Measurements from ENCODE around the gene LSMEM2. TPM values are rescaled to one million over a fixed set of nuclear protein-coding genes. Genes with fewer than 3 reads are reported as not detected.
"Not testable (repeated sequence)": the region's sequence is repeated elsewhere in the genome, so short reads cannot be mapped to it uniquely, and the experiment has no call there.

The LSMEM2 gene
- total RNA-seq, 3 donors from 2014 or later (not counting 1 experiment from before 2014, with no cell fraction given), result not detected

- peaks cover 13 to 19% of the 10 kb centered on the region in 2 donors for H3K27me3 Mint-ChIP-seq (ENCODE audit: low read depth in 2 of 2)
- H3K9me3 Mint-ChIP-seq, result no peaks in the 10 kb centered on the region
- H3K36me3 Mint-ChIP-seq, result no peaks in the 10 kb centered on the region
- no peaks in the 10 kb centered on the region for H3K9me3 ChIP-seq (ENCODE audit: control insufficient read depth, insufficient read depth, low read length)
- peaks cover 23% of the 10 kb centered on the region for H3K27me3 ChIP-seq (ENCODE audit: control insufficient read depth, insufficient read depth, low read length)
- 94% methylated on average over 8 of the region's 8 CpGs for WGBS (ENCODE audit: insufficient coverage)
- H3K27ac Mint-ChIP-seq, result no peak overlapping the region
- H3K27ac ChIP-seq (ENCODE audit: low read length), result no peak overlapping the region
- no peak overlapping the region for H3K4me3 ChIP-seq (ENCODE audit: low read length)
- H3K36me3 ChIP-seq (ENCODE audit: control insufficient read depth, insufficient read depth, low read length), result no peaks in the 10 kb centered on the region
- TF ChIP-seq CTCF (IDR thresholded peaks at IDR 0.05), result no peak
- DNase-seq, result no peak
- ATAC-seq, result no peak
- intact Hi-C loops (cut with micrococcal nuclease), result loop anchor here (5.0 kb wide), 2 partner anchors 148 to 157 kb away; no protein-coding TSS in a partner anchor
- H3K4me1 Mint-ChIP-seq, result peaks cover 11 to 21% of the 10 kb centered on the region in 2 donors
- no peak overlapping the region for H3K4me3 Mint-ChIP-seq
- peaks cover 22% of the 10 kb centered on the region for H3K4me1 ChIP-seq (ENCODE audit: control insufficient read depth, insufficient read depth, low read length)
These were observed 8.9 kb upstream of the LSMEM2 start for GRCh38 chr3:50269977-50270413.

GRCh38 chr3:50270422-50271224, 8.3 kb upstream of the LSMEM2 start:
- DNase-seq, result no peak
- Histone ChIP-seq H3K4me3 (ENCODE audit: low read length) (no peak overlapping the region), H3K9me3 (ENCODE audit: control insufficient read depth, insufficient read depth, low read length) (no peaks in the 10 kb centered on the region), H3K27ac (ENCODE audit: low read length) (no peak overlapping the region), H3K36me3 (ENCODE audit: control insufficient read depth, insufficient read depth, low read length) (no peaks in the 10 kb centered on the region), H3K27me3 (ENCODE audit: control insufficient read depth, insufficient read depth, low read length) (peaks cover 29% of the 10 kb centered on the region), H3K4me1 (ENCODE audit: control insufficient read depth, insufficient read depth, low read length) (peaks cover 28% of the 10 kb centered on the region)
- Mint-ChIP-seq H3K27me3 (ENCODE audit: low read depth in 2 of 2) (peaks cover 13 to 22% of the 10 kb centered on the region in 2 donors), H3K36me3 (no peaks in the 10 kb centered on the region), H3K4me3 (no peak overlapping the region), H3K4me1 (peaks cover 11 to 25% of the 10 kb centered on the region in 2 donors), H3K9me3 (no peaks in the 10 kb centered on the region), H3K27ac (no peak overlapping the region)
- intact Hi-C loops (cut with micrococcal nuclease), result loop anchor here (5.0 kb wide), 2 partner anchors 148 to 157 kb away; no protein-coding TSS in a partner anchor
- ATAC-seq, result no peak
- 86% methylated on average over 19 of the region's 19 CpGs for WGBS (ENCODE audit: insufficient coverage)
- TF ChIP-seq CTCF (IDR thresholded peaks at IDR 0.05), result no peak

- Histone ChIP-seq H3K36me3 (ENCODE audit: control insufficient read depth, insufficient read depth, low read length) (no peaks in the 10 kb centered on the region), H3K4me1 (ENCODE audit: control insufficient read depth, insufficient read depth, low read length) (peaks cover 33% of the 10 kb centered on the region), H3K9me3 (ENCODE audit: control insufficient read depth, insufficient read depth, low read length) (no peaks in the 10 kb centered on the region), H3K4me3 (ENCODE audit: low read length) (no peak overlapping the region), H3K27me3 (ENCODE audit: control insufficient read depth, insufficient read depth, low read length) (peaks cover 34% of the 10 kb centered on the region), H3K27ac (ENCODE audit: low read length) (no peak overlapping the region)
- 90% methylated on average over 10 of the region's 10 CpGs for WGBS (ENCODE audit: insufficient coverage)
- no peak for TF ChIP-seq CTCF (IDR thresholded peaks at IDR 0.05)
- no peak overlapping the region for H3K4me3 Mint-ChIP-seq
- no peaks in the 10 kb centered on the region for H3K36me3 Mint-ChIP-seq
- ATAC-seq (no peak), DNase-seq (no peak)
- peaks cover 13 to 24% of the 10 kb centered on the region in 2 donors for H3K27me3 Mint-ChIP-seq (ENCODE audit: low read depth in 2 of 2)
- H3K9me3 Mint-ChIP-seq, result no peaks in the 10 kb centered on the region
- no peak overlapping the region for H3K27ac Mint-ChIP-seq
- H3K4me1 Mint-ChIP-seq, result peaks cover 11 to 32% of the 10 kb centered on the region in 2 donors
- intact Hi-C loops (cut with micrococcal nuclease), result loop anchor here (5.0 kb wide), 2 partner anchors 149 to 156 kb away; no protein-coding TSS in a partner anchor
These were observed 7.5 kb upstream of the LSMEM2 start for GRCh38 chr3:50271314-50271936.

DNA sequence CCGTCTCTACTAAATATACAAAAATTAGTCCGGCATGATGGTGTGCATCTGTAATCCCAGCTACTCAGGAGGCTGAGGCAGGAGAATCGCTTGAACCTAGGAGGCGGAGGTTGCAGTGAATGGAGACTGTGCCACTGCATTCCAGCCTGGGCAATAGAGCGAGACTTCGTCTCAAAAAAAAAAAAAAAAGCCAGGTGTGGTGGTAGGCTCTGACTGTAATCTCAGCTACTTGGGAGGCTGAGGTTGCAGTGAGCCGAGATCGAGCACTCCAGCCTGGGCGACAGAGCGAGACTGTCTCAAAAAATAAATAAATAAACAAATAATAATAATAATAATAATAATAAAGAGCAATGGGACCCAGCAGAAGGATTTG, 6.4 kb upstream of the LSMEM2 start:
- H3K27ac Mint-ChIP-seq, result peak overlapping the region in 1 of 2 donors; percentile 82
- H3K4me1 ChIP-seq (ENCODE audit: control insufficient read depth, insufficient read depth, low read length), result peaks cover 33% of the 10 kb centered on the region
- intact Hi-C loops (cut with micrococcal nuclease), result loop anchor here (5.0 kb wide), 2 partner anchors 150 to 155 kb away; no protein-coding TSS in a partner anchor
- H3K27me3 ChIP-seq (ENCODE audit: control insufficient read depth, insufficient read depth, low read length), result peaks cover 41% of the 10 kb centered on the region
- not testable (repeated sequence) for DNase-seq; H3K9me3 ChIP-seq (ENCODE audit: control insufficient read depth, insufficient read depth, low read length); H3K36me3 ChIP-seq (ENCODE audit: control insufficient read depth, insufficient read depth, low read length); H3K36me3 Mint-ChIP-seq; H3K27ac ChIP-seq (ENCODE audit: low read length); ATAC-seq; H3K4me3 Mint-ChIP-seq; H3K4me3 ChIP-seq (ENCODE audit: low read length); H3K9me3 Mint-ChIP-seq
- H3K27me3 Mint-ChIP-seq (ENCODE audit: low read depth in 2 of 2), result peaks cover 13 to 31% of the 10 kb centered on the region in 2 donors
- 92% methylated on average over 6 of the region's 10 CpGs for WGBS (ENCODE audit: insufficient coverage)
- peaks cover 11 to 32% of the 10 kb centered on the region in 2 donors for H3K4me1 Mint-ChIP-seq

Data from natural killer cell (primary cell).